ENCODE data around the gene ISM2.

The ISM2 gene

DNA sequence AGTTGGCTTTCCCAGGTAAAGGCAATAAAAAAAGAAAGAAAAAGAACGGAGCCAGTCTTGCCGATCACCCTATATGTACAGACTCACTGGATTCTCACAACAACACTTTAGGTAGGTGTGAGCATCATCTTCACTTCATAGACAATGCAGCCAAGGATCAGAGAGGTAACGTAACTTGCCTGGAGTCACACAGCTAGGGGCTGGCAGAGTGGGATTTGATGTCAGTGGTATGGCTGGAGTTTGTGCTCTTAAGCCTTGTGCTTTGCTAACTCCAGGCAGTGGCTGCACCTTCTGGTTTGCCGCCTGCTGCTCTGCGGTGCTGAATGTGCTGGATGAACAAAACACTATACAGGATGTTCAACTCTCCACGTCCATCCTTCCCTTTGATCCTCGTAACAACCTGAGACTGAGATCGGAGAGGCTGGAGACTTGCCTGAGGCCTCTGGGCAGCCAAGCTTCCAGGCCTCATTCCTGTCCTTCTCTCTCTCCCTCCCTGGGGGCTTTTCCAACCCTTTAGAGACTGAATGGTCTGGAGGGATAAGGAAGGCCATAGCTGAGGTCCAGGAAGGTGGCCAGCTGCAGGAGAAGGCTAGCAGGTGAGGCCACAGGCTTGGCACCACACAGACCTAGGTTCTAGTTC is 8.1 kb downstream of the ISM2 start:
- H3K9me3 ChIP-seq (ENCODE audit: insufficient read depth, low read length) = no peaks in the 10 kb centered on the region

GRCh38 chr14:77489041-77489440 is 9.6 kb downstream of the ISM2 start:
- TF ChIP-seq CTCF (IDR thresholded peaks at IDR 0.05; ENCODE audit: low read depth, low read length) (no peak), EZH2phosphoT487 (IDR thresholded peaks at IDR 0.05; ENCODE audit: low read depth) (no peak)
- Histone ChIP-seq H3K27me3 (ENCODE audit: low read depth, low read length) (no peaks in the 10 kb centered on the region), H3K4me3 (ENCODE audit: low read length) (no peak overlapping the region), H3K9me3 (ENCODE audit: insufficient read depth, low read length) (no peaks in the 10 kb centered on the region), H3K27ac (ENCODE audit: low read length) (no peak overlapping the region), H3K36me3 (replicated peaks; ENCODE audit: low read depth, low read length) (no peaks in the 10 kb centered on the region), H3K4me1 (ENCODE audit: low read length) (no peaks in the 10 kb centered on the region), H3K9ac (ENCODE audit: low read length) (no peak overlapping the region), H3K79me2 (ENCODE audit: low read length) (no peaks in the 10 kb centered on the region), H3K4me2 (ENCODE audit: low read length) (no peak overlapping the region), H4K20me1 (ENCODE audit: insufficient read depth, low read length) (no peaks in the 10 kb centered on the region), H2AFZ (ENCODE audit: low read depth, low read length) (no peak overlapping the region)

More for the DNA sequence above, 8.1 kb downstream of the ISM2 start:
- Histone ChIP-seq H3K27me3 (ENCODE audit: low read depth, low read length) (no peaks in the 10 kb centered on the region), H3K27ac (ENCODE audit: low read length) (no peak overlapping the region), H3K9ac (ENCODE audit: low read length) (no peak overlapping the region), H3K36me3 (replicated peaks; ENCODE audit: low read depth, low read length) (no peaks in the 10 kb centered on the region), H3K4me1 (ENCODE audit: low read length) (no peaks in the 10 kb centered on the region), H4K20me1 (ENCODE audit: insufficient read depth, low read length) (no peaks in the 10 kb centered on the region), H2AFZ (ENCODE audit: low read depth, low read length) (no peak overlapping the region), H3K79me2 (ENCODE audit: low read length) (no peaks in the 10 kb centered on the region), H3K4me2 (ENCODE audit: low read length) (no peak overlapping the region), H3K4me3 (ENCODE audit: low read length) (no peak overlapping the region)
- TF ChIP-seq CTCF (IDR thresholded peaks at IDR 0.05; ENCODE audit: low read depth, low read length) = no peak
- no peak for TF ChIP-seq EZH2phosphoT487 (IDR thresholded peaks at IDR 0.05; ENCODE audit: low read depth)

GRCh38 chr14:77488558-77488957 is 10.1 kb downstream of the ISM2 start:
- Histone ChIP-seq H3K4me1 (ENCODE audit: low read length) (no peaks in the 10 kb centered on the region), H2AFZ (ENCODE audit: low read depth, low read length) (no peak overlapping the region), H3K4me2 (ENCODE audit: low read length) (no peak overlapping the region), H3K79me2 (ENCODE audit: low read length) (no peaks in the 10 kb centered on the region), H4K20me1 (ENCODE audit: insufficient read depth, low read length) (no peaks in the 10 kb centered on the region), H3K27ac (ENCODE audit: low read length) (no peak overlapping the region), H3K9ac (ENCODE audit: low read length) (no peak overlapping the region), H3K27me3 (ENCODE audit: low read depth, low read length) (no peaks in the 10 kb centered on the region), H3K36me3 (replicated peaks; ENCODE audit: low read depth, low read length) (no peaks in the 10 kb centered on the region), H3K4me3 (ENCODE audit: low read length) (no peak overlapping the region), H3K9me3 (ENCODE audit: insufficient read depth, low read length) (no peaks in the 10 kb centered on the region)
- TF ChIP-seq CTCF (IDR thresholded peaks at IDR 0.05; ENCODE audit: low read depth, low read length) = no peak
- TF ChIP-seq EZH2phosphoT487 (IDR thresholded peaks at IDR 0.05; ENCODE audit: low read depth) = no peak

DNA sequence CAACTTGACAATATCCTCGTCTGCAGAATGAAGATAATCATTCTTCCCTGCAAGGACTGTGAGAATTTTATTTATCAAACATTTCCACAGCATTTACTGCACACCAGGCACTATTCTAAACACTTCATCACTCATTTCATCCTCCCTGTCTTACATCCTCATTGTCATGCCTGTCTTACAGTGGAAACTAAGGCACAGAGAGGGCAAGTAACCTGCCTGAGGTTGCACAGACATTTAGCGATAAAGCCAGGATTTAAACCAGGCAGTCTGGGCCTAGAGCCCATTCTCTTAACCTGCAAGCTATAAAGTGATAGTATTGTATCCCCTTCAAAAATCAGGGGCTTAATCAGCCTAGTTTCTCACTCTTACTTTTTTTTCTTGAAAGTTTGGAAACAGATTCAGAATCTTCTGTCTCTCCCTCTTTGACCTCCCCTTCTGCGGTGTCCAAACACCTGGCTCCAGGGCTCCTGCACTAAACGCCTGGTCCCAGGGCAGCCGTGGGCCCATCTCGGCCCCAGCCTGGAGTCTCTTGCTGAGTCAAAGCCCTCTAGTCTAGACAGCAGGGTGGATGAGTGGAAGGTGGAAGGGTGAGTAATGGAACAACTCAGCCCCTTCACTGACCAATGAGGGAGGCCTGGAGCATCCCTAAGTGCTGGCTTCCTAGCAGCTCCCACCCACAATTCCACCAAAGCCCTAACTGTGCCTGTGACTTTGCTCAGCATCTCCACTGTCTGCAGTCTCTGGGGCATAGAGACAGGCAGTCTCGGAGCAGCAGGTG is 12.5 kb downstream of the ISM2 start:
- Histone ChIP-seq H4K20me1 (ENCODE audit: insufficient read depth, low read length) (no peaks in the 10 kb centered on the region), H3K4me2 (ENCODE audit: low read length) (no peak overlapping the region), H3K27me3 (ENCODE audit: low read depth, low read length) (no peaks in the 10 kb centered on the region), H3K79me2 (ENCODE audit: low read length) (no peaks in the 10 kb centered on the region), H2AFZ (ENCODE audit: low read depth, low read length) (no peak overlapping the region), H3K9ac (ENCODE audit: low read length) (no peak overlapping the region), H3K36me3 (replicated peaks; ENCODE audit: low read depth, low read length) (no peaks in the 10 kb centered on the region), H3K9me3 (ENCODE audit: insufficient read depth, low read length) (no peaks in the 10 kb centered on the region), H3K27ac (ENCODE audit: low read length) (no peak overlapping the region), H3K4me3 (ENCODE audit: low read length) (no peak overlapping the region), H3K4me1 (ENCODE audit: low read length) (no peaks in the 10 kb centered on the region)
- no peak for TF ChIP-seq CTCF (IDR thresholded peaks at IDR 0.05; ENCODE audit: low read depth, low read length)
- TF ChIP-seq EZH2phosphoT487 (IDR thresholded peaks at IDR 0.05; ENCODE audit: low read depth) = no peak
